Measurements from ENCODE around the gene CYP2R1. TPM values are rescaled to one million over a fixed set of nuclear protein-coding genes. Genes with fewer than 3 reads are reported as not detected.
"Not testable (repeated sequence)": the region's sequence is repeated elsewhere in the genome, so short reads cannot be mapped to it uniquely, and the experiment has no call there.

Gene CYP2R1
- total RNA-seq, 1 donor from 2014 or later = 12.3 TPM

GRCh38 chr11:14884667-14885273, 7.3 kb downstream of the CYP2R1 start:
- intact Hi-C loops (cut with DNase I) = no loop called here
- no peaks in the 10 kb centered on the region for H3K9me3 ChIP-seq

GRCh38 chr11:14883683-14884082, 8.3 kb downstream of the CYP2R1 start:
- H3K4me3 ChIP-seq; intact Hi-C loops (cut with DNase I); DNase-seq (ENCODE audit: extremely low spot score in 2 of 2); H3K27ac ChIP-seq; H3K4me1 ChIP-seq; H3K9me3 ChIP-seq; H3K36me3 ChIP-seq; H3K27me3 ChIP-seq: not testable (repeated sequence)

More at GRCh38 chr11:14884667-14885273, 7.3 kb downstream of the CYP2R1 start:
- H3K27me3 ChIP-seq = no peaks in the 10 kb centered on the region
- H3K4me1 ChIP-seq = peaks cover 8% of the 10 kb centered on the region
- no peak for DNase-seq (ENCODE audit: extremely low spot score in 2 of 2)
- H3K4me3 ChIP-seq = no peak overlapping the region
- H3K36me3 ChIP-seq = no peaks in the 10 kb centered on the region
- no peak overlapping the region for H3K27ac ChIP-seq
- TF ChIP-seq POLR2AphosphoS5 (IDR thresholded peaks at IDR 0.05; ENCODE audit: insufficient read depth in 1 of 2, low read depth in 1 of 2) (no peak), CTCF (IDR thresholded peaks at IDR 0.05) (no peak), POLR2A (IDR thresholded peaks at IDR 0.05) (no peak)

GRCh38 chr11:14882196-14882595, 9.8 kb downstream of the CYP2R1 start:
- Histone ChIP-seq H3K27me3 (no peaks in the 10 kb centered on the region), H3K9me3 (no peaks in the 10 kb centered on the region), H3K36me3 (peaks cover 0 to 3% of the 10 kb centered on the region in 2 donors), H3K4me1 (no peaks in the 10 kb centered on the region), H3K4me3 (no peak overlapping the region), H3K27ac (no peak overlapping the region)
- intact Hi-C loops (cut with DNase I) = no loop called here
- TF ChIP-seq POLR2AphosphoS5 (IDR thresholded peaks at IDR 0.05; ENCODE audit: insufficient read depth in 1 of 2, low read depth in 1 of 2) (no peak), CTCF (IDR thresholded peaks at IDR 0.05) (no peak), POLR2A (IDR thresholded peaks at IDR 0.05) (no peak)
- DNase-seq (ENCODE audit: extremely low spot score in 2 of 2) = no peak

- intact Hi-C loops (cut with DNase I) = no loop called here
- H3K36me3 ChIP-seq = peaks cover 0 to 3% of the 10 kb centered on the region in 2 donors
- H3K4me3 ChIP-seq = no peak overlapping the region
- no peaks in the 10 kb centered on the region for H3K9me3 ChIP-seq
- no peaks in the 10 kb centered on the region for H3K27me3 ChIP-seq
- H3K27ac ChIP-seq = no peak overlapping the region
- DNase-seq (ENCODE audit: extremely low spot score in 2 of 2) = no peak
- TF ChIP-seq CTCF (IDR thresholded peaks at IDR 0.05) (no peak), POLR2A (IDR thresholded peaks at IDR 0.05) (no peak), POLR2AphosphoS5 (IDR thresholded peaks at IDR 0.05; ENCODE audit: insufficient read depth in 1 of 2, low read depth in 1 of 2) (no peak)
- no peaks in the 10 kb centered on the region for H3K4me1 ChIP-seq
These were observed 10.3 kb downstream of the CYP2R1 start for GRCh38 chr11:14881576-14882193.

GRCh38 chr11:14875163-14875562, 16.9 kb downstream of the CYP2R1 start:
- Histone ChIP-seq H3K4me1 (no peaks in the 10 kb centered on the region), H3K27me3 (no peaks in the 10 kb centered on the region), H3K27ac (no peak overlapping the region), H3K4me3 (no peak overlapping the region), H3K36me3 (peaks cover 0 to 13% of the 10 kb centered on the region in 2 donors), H3K9me3 (no peaks in the 10 kb centered on the region)
- TF ChIP-seq POLR2AphosphoS5 (IDR thresholded peaks at IDR 0.05; ENCODE audit: insufficient read depth in 1 of 2, low read depth in 1 of 2) (no peak), POLR2A (IDR thresholded peaks at IDR 0.05) (no peak), CTCF (IDR thresholded peaks at IDR 0.05) (no peak)
- intact Hi-C loops (cut with DNase I) = no loop called here
- DNase-seq (ENCODE audit: extremely low spot score in 2 of 2) = no peak
